Vagina (tissue), 2 donors: ENCODE results near the gene PLEKHG3. TPM values are rescaled to one million over a fixed set of nuclear protein-coding genes. Genes with fewer than 3 reads are reported as not detected.

ENCODE experiments used
- DNase-seq, 2 donors: peaks; one replicate each; pipeline ENCODE4 v3.0.0-alpha.2; 2017; ENCODE audit errors: extremely low spot score in 2 of 2
- H3K27ac ChIP-seq: fragments of 200-600 bp; sonication (generic); one replicate; pipeline ENCODE4 v1.5.1; 2019
- H3K27me3 ChIP-seq: fragments of 200-600 bp; sonication (generic); one replicate; pipeline ENCODE4 v1.5.1; 2019
- H3K36me3 ChIP-seq, 2 donors: fragments of 200-600 bp; sonication (generic); one replicate each; pipeline ENCODE4 v1.5.1; 2017 to 2019
- H3K4me1 ChIP-seq: fragments of 200-600 bp; sonication (generic); one replicate; pipeline ENCODE4 v1.5.1; 2019
- H3K4me3 ChIP-seq, 2 donors: fragments of 200-600 bp; sonication (generic); 1 replicate in 1 of 2; 2 replicates in 1 of 2; pipeline ENCODE4 v1.5.1; 2016 to 2019
- H3K9me3 ChIP-seq: fragments of 200-600 bp; sonication (generic); one replicate; pipeline ENCODE4 v1.5.1; 2019
- POLR2A ChIP-seq, 2 donors: fragments of 450-650 bp; IDR thresholded peaks; one replicate each; pipeline ENCODE4 v1.6.1; 2017; ENCODE audit warnings: antibody characterized with exemption in 2 of 2, mild to moderate bottlenecking in 2 of 2, moderate library complexity in 2 of 2
- POLR2AphosphoS5 ChIP-seq, 2 donors: sonication (generic); formaldehyde crosslinking; IDR thresholded peaks; one replicate each; pipeline ENCODE4 v1.9.0; 2017; ENCODE audit warnings: antibody characterized with exemption in 2 of 2, mild to moderate bottlenecking in 2 of 2, low read depth in 1 of 2; ENCODE audit not compliant: insufficient read depth in 1 of 2
- intact Hi-C: fragments of 100-400 bp; cut with DNase I; formaldehyde crosslinking; loops from one replicate; pipeline ENCODE4 v1.15.1; 2023
- total RNA-seq: library from RNA; depleted of rRNA; stranded (reverse); fragments of >200 nt; gene quantifications from one replicate; pipeline ENCODE4 v1.2.3, GENCODE V29; 2016
- TF ChIP-seq, protein P1 (sequence below), 3 experiments: fragments of 450-650 bp in 2 of 3; fragments of 200-600 bp in 1 of 3; sonication (generic) in 1 of 3; IDR thresholded peaks; one replicate each; pipeline ENCODE4 v1.5.1; 2017 to 2019; ENCODE audit warnings: antibody characterized with exemption in 3 of 3, mild to moderate bottlenecking in 2 of 3, moderate library complexity in 2 of 3

Gene PLEKHG3
- total RNA-seq, 1 donor from 2014 or later: 50.1 TPM

DNA sequence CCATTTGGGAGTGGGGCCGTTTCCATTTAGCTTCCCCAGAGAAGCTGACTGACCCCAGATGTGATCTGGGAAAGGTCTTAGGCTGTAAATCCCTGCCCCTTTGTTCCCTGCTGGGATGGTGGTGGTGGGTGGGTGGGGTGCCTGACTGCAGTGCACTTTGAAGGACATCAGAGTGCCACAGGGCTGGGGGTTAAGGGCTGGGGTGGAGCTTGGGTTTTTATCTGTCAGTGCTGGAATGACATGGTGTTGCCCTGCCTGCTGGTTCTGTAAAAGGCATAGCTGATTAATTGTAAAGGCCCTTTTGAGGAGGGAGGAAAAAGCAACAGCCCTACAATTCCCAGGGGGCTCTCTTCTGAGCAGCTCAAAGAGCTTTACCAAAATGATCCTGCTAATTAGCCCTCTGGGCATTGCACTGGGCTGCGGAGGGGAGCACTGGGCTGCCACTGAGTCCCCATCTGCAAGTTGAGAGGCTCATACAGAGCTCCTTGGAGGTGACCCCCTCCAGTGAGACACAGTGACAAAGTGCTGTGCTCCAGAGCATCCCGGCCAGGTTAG is 21.1 kb downstream of the PLEKHG3 start:
- Histone ChIP-seq H3K4me3 (no peak overlapping the region), H3K36me3 (no peaks in the 10 kb centered on the region), H3K27ac (peak overlapping the region; percentile 47), H3K4me1 (peaks cover 65% of the 10 kb centered on the region), H3K27me3 (no peaks in the 10 kb centered on the region), H3K9me3 (no peaks in the 10 kb centered on the region)
- intact Hi-C loops: no loop called here
- no peak for TF ChIP-seq POLR2A (IDR thresholded peaks at IDR 0.05)
- no peak for TF ChIP-seq POLR2AphosphoS5 (IDR thresholded peaks at IDR 0.05; ENCODE audit: insufficient read depth in 1 of 2, low read depth in 1 of 2)
- TF ChIP-seq, protein P1, sequence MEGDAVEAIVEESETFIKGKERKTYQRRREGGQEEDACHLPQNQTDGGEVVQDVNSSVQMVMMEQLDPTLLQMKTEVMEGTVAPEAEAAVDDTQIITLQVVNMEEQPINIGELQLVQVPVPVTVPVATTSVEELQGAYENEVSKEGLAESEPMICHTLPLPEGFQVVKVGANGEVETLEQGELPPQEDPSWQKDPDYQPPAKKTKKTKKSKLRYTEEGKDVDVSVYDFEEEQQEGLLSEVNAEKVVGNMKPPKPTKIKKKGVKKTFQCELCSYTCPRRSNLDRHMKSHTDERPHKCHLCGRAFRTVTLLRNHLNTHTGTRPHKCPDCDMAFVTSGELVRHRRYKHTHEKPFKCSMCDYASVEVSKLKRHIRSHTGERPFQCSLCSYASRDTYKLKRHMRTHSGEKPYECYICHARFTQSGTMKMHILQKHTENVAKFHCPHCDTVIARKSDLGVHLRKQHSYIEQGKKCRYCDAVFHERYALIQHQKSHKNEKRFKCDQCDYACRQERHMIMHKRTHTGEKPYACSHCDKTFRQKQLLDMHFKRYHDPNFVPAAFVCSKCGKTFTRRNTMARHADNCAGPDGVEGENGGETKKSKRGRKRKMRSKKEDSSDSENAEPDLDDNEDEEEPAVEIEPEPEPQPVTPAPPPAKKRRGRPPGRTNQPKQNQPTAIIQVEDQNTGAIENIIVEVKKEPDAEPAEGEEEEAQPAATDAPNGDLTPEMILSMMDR (IDR thresholded peaks at IDR 0.05): no peak
- no peak for DNase-seq

DNA sequence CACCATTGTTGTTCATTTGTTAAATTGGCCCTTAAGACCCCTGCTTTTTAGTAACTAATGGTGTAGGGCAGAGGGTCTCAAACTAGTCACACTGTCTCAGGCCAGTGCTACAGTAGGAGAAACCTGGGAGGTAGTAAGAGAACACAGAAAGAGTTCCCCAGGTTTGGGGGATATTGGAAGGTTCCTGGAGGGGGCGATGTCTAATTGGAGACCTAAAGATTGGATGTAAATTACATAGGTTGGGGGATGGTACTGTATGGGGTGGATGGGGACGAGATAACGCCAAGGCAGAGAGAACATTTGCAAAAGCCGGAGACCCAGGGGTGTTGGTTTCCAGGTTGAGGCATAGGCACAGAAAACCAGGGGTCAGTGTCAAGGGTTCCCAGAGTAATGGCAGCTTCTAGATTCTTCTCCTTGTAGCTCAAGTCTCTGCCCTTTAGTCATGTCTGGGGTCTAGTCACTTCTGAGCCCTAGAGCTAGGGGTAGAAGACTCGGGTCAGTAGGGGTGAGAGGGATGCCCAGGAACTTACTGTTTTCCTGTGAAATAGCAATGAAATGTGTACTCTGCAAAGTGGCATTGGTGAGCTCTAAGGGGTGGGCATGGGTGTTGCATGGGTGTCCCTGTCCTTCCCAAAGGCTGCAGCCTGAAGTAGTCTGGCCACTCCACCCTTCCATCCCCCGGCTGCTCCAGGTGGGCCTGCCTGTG is 21.8 kb downstream of the PLEKHG3 start:
- Histone ChIP-seq H3K27me3 (no peaks in the 10 kb centered on the region), H3K4me3 (no peak overlapping the region), H3K36me3 (peaks cover 0 to 3% of the 10 kb centered on the region in 2 donors), H3K9me3 (no peaks in the 10 kb centered on the region), H3K4me1 (peaks cover 58% of the 10 kb centered on the region), H3K27ac (peak overlapping the region; percentile 47)
- TF ChIP-seq POLR2AphosphoS5 (IDR thresholded peaks at IDR 0.05; ENCODE audit: insufficient read depth in 1 of 2, low read depth in 1 of 2) (no peak), POLR2A (IDR thresholded peaks at IDR 0.05) (no peak)
- TF ChIP-seq, protein P1 (IDR thresholded peaks at IDR 0.05): no peak
- intact Hi-C loops: no loop called here
- no peak for DNase-seq

DNA sequence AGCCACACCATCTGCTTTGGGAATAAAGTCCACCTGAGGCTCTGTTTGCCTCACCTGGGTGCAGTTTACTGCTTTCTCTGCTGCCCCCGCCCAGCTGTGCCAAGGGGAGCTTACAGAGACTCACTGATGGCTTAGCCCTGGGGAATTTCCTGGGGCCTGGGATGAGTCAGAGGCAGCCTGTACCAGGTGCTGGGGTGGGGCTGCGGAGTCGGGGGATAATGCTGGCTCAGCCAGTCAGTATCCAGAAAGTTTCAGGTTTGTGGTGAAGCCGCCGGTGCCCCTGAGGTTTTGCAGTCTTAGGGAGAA is 22.3 kb downstream of the PLEKHG3 start:
- TF ChIP-seq, protein P1 (IDR thresholded peaks at IDR 0.05): no peak
- TF ChIP-seq POLR2A (IDR thresholded peaks at IDR 0.05) (no peak), POLR2AphosphoS5 (IDR thresholded peaks at IDR 0.05; ENCODE audit: insufficient read depth in 1 of 2, low read depth in 1 of 2) (peak; percentile 23 to 46)
- H3K4me1 ChIP-seq: peaks cover 53% of the 10 kb centered on the region
- intact Hi-C loops: no loop called here

DNA sequence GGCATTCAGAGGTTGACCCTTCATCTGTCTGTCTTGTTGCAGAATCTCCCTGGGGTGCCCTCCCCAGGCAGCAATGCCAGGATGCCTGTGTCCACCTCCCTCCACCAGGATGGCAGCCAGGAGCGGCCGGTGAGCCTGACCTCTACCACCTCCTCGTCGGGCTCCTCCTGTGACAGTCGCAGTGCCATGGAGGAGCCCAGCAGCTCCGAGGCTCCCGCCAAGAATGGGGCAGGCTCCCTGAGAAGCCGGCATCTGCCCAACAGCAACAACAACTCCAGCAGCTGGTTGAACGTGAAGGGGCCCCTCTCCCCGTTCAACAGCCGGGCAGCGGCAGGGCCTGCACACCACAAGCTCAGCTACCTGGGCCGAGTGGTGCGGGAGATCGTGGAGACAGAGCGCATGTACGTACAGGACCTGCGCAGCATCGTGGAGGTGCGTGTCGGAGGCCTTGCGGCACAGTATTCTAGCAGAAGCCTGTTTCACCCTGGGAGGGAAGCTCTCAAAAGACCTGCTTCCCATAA is 23.4 kb downstream of the PLEKHG3 start:
- TF ChIP-seq POLR2A (IDR thresholded peaks at IDR 0.05) (no peak), POLR2AphosphoS5 (IDR thresholded peaks at IDR 0.05; ENCODE audit: insufficient read depth in 1 of 2, low read depth in 1 of 2) (no peak)
- TF ChIP-seq, protein P1 (IDR thresholded peaks at IDR 0.05): no peak
- intact Hi-C loops: no loop called here
- Histone ChIP-seq H3K27ac (no peak overlapping the region), H3K27me3 (no peaks in the 10 kb centered on the region), H3K4me1 (peaks cover 42% of the 10 kb centered on the region), H3K4me3 (no peak overlapping the region), H3K36me3 (peaks cover 0 to 16% of the 10 kb centered on the region in 2 donors), H3K9me3 (no peaks in the 10 kb centered on the region)
- no peak for DNase-seq

More for the DNA sequence above, 22.3 kb downstream of the PLEKHG3 start:
- Histone ChIP-seq H3K36me3 (peaks cover 0 to 8% of the 10 kb centered on the region in 2 donors), H3K9me3 (no peaks in the 10 kb centered on the region), H3K4me3 (no peak overlapping the region), H3K27me3 (no peaks in the 10 kb centered on the region), H3K27ac (no peak overlapping the region)
- no peak for DNase-seq

DNA sequence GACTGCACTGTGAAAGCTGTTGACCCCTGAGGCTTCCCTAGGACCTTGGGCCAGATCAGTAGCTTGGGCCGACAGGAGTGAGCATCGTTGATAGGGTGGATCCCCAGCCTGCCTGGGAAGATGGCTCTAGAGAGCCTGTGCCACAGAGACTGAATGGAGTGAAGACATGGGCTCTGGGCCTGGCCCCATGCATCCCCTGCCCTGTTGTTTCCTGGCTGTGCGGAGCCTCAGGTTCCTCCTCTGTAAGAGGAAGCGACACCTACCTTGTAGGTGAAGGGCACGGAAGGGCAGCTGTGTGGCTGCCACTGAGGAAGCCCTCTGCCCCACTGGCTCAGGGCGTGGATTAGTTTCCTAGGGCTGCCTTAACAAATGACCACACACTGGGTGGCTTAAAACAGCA is 23.9 kb downstream of the PLEKHG3 start:
- Histone ChIP-seq H3K4me3 (no peak overlapping the region), H3K36me3 (peaks cover 0 to 21% of the 10 kb centered on the region in 2 donors), H3K27ac (no peak overlapping the region), H3K27me3 (no peaks in the 10 kb centered on the region), H3K4me1 (peaks cover 40% of the 10 kb centered on the region), H3K9me3 (no peaks in the 10 kb centered on the region)
- TF ChIP-seq POLR2AphosphoS5 (IDR thresholded peaks at IDR 0.05; ENCODE audit: insufficient read depth in 1 of 2, low read depth in 1 of 2) (no peak), POLR2A (IDR thresholded peaks at IDR 0.05) (no peak)
- TF ChIP-seq, protein P1 (IDR thresholded peaks at IDR 0.05): no peak
- intact Hi-C loops: no loop called here
- DNase-seq: no peak
